Thoracic aorta (tissue), 2 donors: ENCODE measurements around the gene E2F1. TPM values are rescaled to one million over a fixed set of nuclear protein-coding genes. Genes with fewer than 3 reads are reported as not detected.

ENCODE experiments used
- ATAC-seq: fragments of 150-250 bp; one replicate; pipeline ENCODE4 v1.8.0; 2017; ENCODE audit warnings: low read depth; ENCODE audit not compliant: insufficient number of reproducible peaks, low FRiP score
- DNase-seq: peaks from one replicate; pipeline ENCODE4 v3.0.0-alpha.2; 2020; ENCODE audit warnings: low spot score
- H3K27ac ChIP-seq, 2 donors: fragments of 200-600 bp; sonication (generic); 1 replicate in 1 of 2; 2 replicates in 1 of 2; pipeline ENCODE4 v1.5.1; 2016; ENCODE audit warnings: mild to moderate bottlenecking in 2 of 2, moderate library complexity in 2 of 2
- H3K27me3 ChIP-seq: fragments of 200-600 bp; sonication (generic); replicated peaks from 2 replicates; pipeline ENCODE4 v1.6.0; 2016; ENCODE audit warnings: mild to moderate bottlenecking; ENCODE audit not compliant: insufficient read depth
- H3K36me3 ChIP-seq: fragments of 200-600 bp; sonication (generic); one replicate; pipeline ENCODE4 v1.5.1; 2016
- H3K4me1 ChIP-seq, 2 donors: fragments of 200-600 bp; sonication (generic); 1 replicate in 1 of 2; 2 replicates in 1 of 2; pipeline versions ENCODE4 v1.5.1 to v1.6.0; 2016; ENCODE audit warnings: low read depth in 2 of 2, mild to moderate bottlenecking in 1 of 2; ENCODE audit not compliant: control insufficient read depth in 1 of 2
- H3K4me3 ChIP-seq: fragments of 200-600 bp; sonication (generic); 2 replicates; pipeline ENCODE4 v1.5.1; 2016; ENCODE audit warnings: mild to moderate bottlenecking
- H3K9me3 ChIP-seq: fragments of 200-600 bp; sonication (generic); 2 replicates; pipeline ENCODE4 v1.5.1; 2016
- total RNA-seq, 2 donors: library from RNA; depleted of rRNA; stranded (reverse); fragments of >200 nt; gene quantifications; one replicate each; pipeline versions ENCODE4 v1.1.0 to v1.2.3, GENCODE V29; 2016
- TF ChIP-seq, protein P1 (sequence below): fragments of 200-600 bp; sonication (generic); IDR thresholded peaks from one replicate; pipeline ENCODE4 v1.5.1; 2019; ENCODE audit warnings: antibody characterized with exemption

The E2F1 gene
- total RNA-seq, 2 donors from 2014 or later: 0.68 to 0.92 TPM

DNA sequence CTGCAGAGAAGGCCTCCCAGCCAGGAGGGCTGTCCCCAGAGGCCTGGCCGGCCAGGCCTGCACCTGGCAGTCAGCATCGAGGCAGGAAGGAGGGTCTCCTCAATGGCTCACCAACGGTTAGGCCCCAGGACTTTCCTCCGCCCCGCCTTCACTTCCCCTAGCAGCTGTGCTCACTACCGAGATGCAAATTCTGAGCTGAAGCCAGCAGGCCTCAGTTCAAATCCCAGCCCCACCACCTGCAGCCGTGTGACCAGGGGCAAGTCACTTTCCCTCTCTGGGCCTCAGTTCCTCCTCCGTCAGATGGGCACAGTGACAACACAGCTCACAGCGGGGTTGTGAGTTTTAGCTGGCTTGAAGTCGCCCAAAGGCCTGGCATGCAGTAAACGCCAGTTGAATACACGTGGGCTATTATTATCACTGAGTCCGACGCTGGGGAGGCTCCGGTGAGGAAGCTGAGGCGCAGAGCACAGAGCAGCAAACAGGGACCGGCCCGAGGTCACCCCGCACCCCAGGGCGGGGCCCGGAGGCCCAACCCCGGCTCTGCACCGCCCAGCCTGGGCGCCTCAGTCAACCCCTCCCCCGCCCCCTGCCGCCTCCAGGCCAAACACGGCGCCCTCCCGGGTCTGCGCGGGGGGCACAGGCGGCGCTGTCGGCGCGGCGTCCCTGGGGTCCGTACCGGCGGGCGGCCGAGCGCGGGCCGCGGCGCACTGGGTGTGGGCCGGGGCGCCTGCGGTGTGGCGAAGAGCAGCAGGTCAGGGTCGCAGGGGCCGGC lies 671 bp downstream of the E2F1 start:
- H3K4me3 ChIP-seq: peak overlapping the region; percentile 60
- no peaks in the 10 kb centered on the region for H3K27me3 ChIP-seq
- DNase-seq (no peak), ATAC-seq (no peak)
- H3K36me3 ChIP-seq: no peaks in the 10 kb centered on the region
- no peak overlapping the region for H3K27ac ChIP-seq
- H3K9me3 ChIP-seq: no peaks in the 10 kb centered on the region
- peaks cover 15 to 25% of the 10 kb centered on the region in 2 donors for H3K4me1 ChIP-seq
- TF ChIP-seq, protein P1, sequence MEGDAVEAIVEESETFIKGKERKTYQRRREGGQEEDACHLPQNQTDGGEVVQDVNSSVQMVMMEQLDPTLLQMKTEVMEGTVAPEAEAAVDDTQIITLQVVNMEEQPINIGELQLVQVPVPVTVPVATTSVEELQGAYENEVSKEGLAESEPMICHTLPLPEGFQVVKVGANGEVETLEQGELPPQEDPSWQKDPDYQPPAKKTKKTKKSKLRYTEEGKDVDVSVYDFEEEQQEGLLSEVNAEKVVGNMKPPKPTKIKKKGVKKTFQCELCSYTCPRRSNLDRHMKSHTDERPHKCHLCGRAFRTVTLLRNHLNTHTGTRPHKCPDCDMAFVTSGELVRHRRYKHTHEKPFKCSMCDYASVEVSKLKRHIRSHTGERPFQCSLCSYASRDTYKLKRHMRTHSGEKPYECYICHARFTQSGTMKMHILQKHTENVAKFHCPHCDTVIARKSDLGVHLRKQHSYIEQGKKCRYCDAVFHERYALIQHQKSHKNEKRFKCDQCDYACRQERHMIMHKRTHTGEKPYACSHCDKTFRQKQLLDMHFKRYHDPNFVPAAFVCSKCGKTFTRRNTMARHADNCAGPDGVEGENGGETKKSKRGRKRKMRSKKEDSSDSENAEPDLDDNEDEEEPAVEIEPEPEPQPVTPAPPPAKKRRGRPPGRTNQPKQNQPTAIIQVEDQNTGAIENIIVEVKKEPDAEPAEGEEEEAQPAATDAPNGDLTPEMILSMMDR: no peak

DNA sequence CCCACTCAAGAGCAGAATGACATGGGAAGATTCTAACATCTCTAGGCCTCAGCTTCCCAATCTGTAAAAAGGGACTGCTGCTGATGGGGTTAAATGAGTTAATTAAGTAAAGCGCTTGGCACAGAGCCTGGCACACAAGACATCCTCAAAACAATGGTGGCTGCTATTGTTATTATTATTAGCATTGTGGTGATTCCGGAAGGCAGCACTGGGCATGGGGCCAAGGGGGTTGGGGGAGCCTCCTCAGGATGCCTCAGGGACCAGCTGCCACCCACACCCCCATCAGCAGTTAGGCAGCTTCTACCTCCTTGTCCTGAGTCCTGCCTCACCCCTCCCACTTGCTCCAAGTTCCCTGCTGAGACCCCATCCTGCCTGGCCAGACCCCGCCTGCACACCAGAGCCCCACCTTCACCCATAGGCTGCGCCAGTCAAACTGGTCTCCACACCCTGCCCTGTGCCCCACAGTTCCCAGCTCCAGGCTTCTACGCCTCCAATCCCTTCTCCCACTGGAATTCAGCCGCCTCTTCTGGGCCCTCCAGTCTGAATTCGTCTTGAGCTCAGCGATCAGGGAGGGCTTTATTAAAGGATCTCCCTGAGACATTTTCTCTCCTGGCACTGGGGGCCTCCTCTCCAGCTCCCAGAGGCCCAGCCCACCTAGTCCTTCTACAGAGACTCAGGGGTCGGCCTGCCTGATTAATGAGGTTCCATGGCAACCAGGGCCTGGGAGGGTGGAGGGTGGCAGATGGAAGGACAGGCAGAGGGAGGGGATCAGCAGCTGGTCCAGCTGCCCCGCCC lies 1.5 kb downstream of the E2F1 start:
- ATAC-seq: no peak
- Histone ChIP-seq H3K27me3 (no peaks in the 10 kb centered on the region), H3K4me1 (peaks cover 19 to 33% of the 10 kb centered on the region in 2 donors), H3K27ac (no peak overlapping the region), H3K4me3 (no peak overlapping the region), H3K36me3 (no peaks in the 10 kb centered on the region), H3K9me3 (no peaks in the 10 kb centered on the region)
- DNase-seq: no peak
- TF ChIP-seq, protein P1: no peak

DNA sequence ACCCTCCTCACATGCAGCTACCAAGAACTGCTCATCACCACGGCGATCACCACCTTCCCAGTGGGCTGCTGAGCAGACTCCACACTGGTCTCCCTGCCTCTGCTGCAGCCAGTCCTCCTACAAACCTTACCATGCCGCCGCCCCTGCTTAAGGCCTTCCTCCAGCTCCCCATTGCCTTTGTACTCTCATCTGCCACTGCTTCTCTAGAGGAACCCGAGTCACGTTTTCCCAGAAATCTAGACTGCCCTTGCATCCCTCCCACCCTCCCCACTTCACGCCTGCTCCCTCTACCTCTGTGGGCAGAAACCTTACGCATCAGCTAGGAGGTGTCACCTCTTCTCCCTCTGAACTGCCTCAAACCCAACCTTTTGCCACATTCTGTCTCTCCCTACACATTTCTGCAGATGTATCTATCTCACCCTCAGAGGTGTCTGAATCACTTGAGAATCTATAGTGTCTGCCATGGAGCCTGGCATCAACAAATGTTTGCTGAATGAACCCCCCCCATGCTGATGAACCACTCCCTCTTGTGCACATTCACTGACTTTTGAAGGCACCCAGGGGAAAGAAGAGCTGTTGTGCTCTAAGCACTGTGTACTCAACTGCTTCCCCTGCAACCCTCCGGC lies 4.3 kb downstream of the E2F1 start:
- ATAC-seq (no peak), DNase-seq (no peak)
- Histone ChIP-seq H3K4me3 (no peak overlapping the region), H3K4me1 (peaks cover 19 to 32% of the 10 kb centered on the region in 2 donors), H3K27me3 (no peaks in the 10 kb centered on the region), H3K9me3 (no peaks in the 10 kb centered on the region), H3K27ac (no peak overlapping the region), H3K36me3 (no peaks in the 10 kb centered on the region)
- TF ChIP-seq, protein P1: no peak

DNA sequence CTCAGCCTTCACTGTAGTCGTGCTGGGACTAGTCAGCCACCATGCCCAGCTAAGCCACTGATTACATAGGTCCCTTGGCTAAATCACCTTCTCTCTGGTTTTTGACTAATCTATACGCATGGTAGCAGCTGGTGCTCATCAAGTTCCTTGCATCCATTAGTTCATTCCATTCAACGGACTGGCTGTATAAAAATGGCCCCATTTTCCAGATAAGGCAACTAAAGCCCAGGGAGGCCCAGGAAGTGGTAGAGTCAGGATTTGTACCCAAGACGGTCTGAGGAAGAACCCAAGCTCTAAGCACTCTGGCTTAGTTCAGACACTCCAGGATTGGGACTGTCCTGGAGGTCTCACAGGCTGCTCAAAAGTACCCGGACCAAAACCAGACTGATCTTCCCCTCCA lies 4.9 kb downstream of the E2F1 start:
- H3K4me1 ChIP-seq: peaks cover 20 to 33% of the 10 kb centered on the region in 2 donors
- no peaks in the 10 kb centered on the region for H3K36me3 ChIP-seq
- no peaks in the 10 kb centered on the region for H3K27me3 ChIP-seq
- no peaks in the 10 kb centered on the region for H3K9me3 ChIP-seq
- TF ChIP-seq, protein P1: no peak
- DNase-seq: no peak
- no peak for ATAC-seq
- no peak overlapping the region for H3K4me3 ChIP-seq
- peak overlapping the region in 1 of 2 donors; percentile 12 for H3K27ac ChIP-seq

DNA sequence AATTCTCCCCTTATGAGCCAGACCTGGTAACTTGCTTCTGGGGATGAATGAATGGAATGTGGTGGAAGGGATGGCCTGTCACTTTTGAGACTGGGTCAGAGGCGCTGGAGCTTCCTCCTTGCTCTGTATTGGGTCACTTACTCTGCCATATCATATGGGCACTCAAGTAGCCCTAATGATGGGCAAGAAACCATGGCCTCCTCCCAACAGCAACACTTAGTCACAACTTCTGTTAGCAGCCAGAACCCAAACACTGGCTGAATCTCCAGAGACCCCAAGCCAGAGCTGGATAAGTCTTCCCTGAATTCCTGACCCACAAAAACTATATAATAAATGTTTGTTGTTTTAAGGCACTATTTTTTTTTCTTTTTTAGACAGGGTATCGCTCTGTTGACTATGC lies 5.5 kb downstream of the E2F1 start:
- Histone ChIP-seq H3K27me3 (no peaks in the 10 kb centered on the region), H3K4me1 (peaks cover 25 to 38% of the 10 kb centered on the region in 2 donors), H3K27ac (peak overlapping the region; percentile 5 to 12), H3K9me3 (no peaks in the 10 kb centered on the region), H3K4me3 (no peak overlapping the region), H3K36me3 (no peaks in the 10 kb centered on the region)
- ATAC-seq (peak; percentile 66), DNase-seq (no peak)
- TF ChIP-seq, protein P1: no peak
